Measurements from ENCODE around the gene CABLES2.
A peak's percentile ranks its signal among the peaks of the same experiment; 100 is the strongest.

Gene CABLES2

DNA sequence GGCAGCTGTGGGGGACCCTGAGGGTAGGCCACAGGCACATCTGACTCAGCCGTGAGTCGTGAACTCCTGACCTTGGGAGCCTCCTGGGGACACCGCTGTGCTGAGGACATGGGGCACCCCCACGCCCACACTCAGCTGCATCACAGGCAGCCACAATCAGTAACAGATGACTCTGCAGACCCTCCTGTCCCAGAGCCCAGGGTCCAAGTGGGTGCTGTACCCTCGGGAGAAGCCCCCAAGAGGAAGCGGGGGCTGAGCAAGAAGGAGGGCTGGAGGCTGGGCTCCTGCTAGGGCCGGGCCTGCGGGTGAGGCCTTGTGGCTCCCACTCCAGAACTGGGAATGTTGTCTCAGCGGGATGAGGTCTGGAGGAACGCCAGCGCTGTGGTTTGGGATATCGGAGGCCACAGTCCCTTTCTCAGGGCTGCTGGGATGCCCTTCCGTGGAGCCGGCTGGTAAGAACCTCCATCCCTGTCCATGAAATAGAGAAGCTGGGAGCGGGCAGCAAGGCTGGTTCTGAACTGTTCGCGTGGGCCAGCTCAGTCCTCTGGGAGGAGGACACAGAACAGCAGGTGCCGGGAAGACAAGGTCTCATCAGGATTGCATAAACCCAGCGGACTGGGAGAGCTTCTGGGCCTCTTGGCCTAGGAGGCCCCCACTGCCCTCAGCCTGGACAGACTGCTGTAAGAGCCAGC, 36.8 kb downstream of the CABLES2 start:
- Histone ChIP-seq H3K4me1 (ENCODE audit: insufficient read depth, low read length) (peaks cover 71% of the 10 kb centered on the region), H3K9ac (ENCODE audit: low read length) (peak overlapping the region; percentile 57), H3K36me3 (ENCODE audit: insufficient read depth, low read length) (no peaks in the 10 kb centered on the region), H3K9me3 (ENCODE audit: low read length) (no peaks in the 10 kb centered on the region), H3K27me3 (ENCODE audit: control insufficient read depth in 1 of 2, insufficient read depth in 2 of 2, low read length in 2 of 2) (peaks cover 0 to 8% of the 10 kb centered on the region in 2 donors), H3K4me3 (ENCODE audit: low read depth in 1 of 2, low read length in 2 of 2) (no peak overlapping the region), H3K27ac (ENCODE audit: low read depth, low read length) (peak overlapping the region; percentile 90)

DNA sequence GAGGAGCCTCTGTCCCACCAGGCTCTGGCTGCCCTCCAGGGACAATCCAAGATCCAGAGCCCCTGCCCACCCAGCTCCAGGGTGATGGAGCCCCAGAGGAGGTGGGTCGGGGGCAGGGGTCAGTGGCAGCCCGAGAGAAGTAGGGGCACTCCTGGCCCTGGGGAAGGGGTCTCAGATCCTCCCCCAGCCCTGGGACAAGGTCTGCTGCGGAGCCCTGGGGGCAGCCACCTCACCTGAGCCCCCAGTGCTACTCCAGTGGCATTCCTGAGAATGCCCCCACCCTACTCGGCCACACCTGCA, 37.3 kb downstream of the CABLES2 start:
- Histone ChIP-seq H3K27ac (ENCODE audit: low read depth, low read length) (peak overlapping the region; percentile 90), H3K36me3 (ENCODE audit: insufficient read depth, low read length) (no peaks in the 10 kb centered on the region), H3K4me3 (ENCODE audit: low read depth in 1 of 2, low read length in 2 of 2) (no peak overlapping the region), H3K27me3 (ENCODE audit: control insufficient read depth in 1 of 2, insufficient read depth in 2 of 2, low read length in 2 of 2) (peaks cover 0 to 8% of the 10 kb centered on the region in 2 donors), H3K4me1 (ENCODE audit: insufficient read depth, low read length) (peaks cover 66% of the 10 kb centered on the region), H3K9ac (ENCODE audit: low read length) (peak overlapping the region; percentile 57), H3K9me3 (ENCODE audit: low read length) (no peaks in the 10 kb centered on the region)

GRCh38 chr20:62368976-62369814, 37.9 kb downstream of the CABLES2 start:
- Histone ChIP-seq H3K4me1 (ENCODE audit: insufficient read depth, low read length) (peaks cover 65% of the 10 kb centered on the region), H3K27ac (ENCODE audit: low read depth, low read length) (peak overlapping the region; percentile 90), H3K36me3 (ENCODE audit: insufficient read depth, low read length) (no peaks in the 10 kb centered on the region), H3K4me3 (ENCODE audit: low read depth in 1 of 2, low read length in 2 of 2) (peak overlapping the region in 1 of 2 donors; percentile 55), H3K9me3 (ENCODE audit: low read length) (no peaks in the 10 kb centered on the region), H3K9ac (ENCODE audit: low read length) (peak overlapping the region; percentile 57), H3K27me3 (ENCODE audit: control insufficient read depth in 1 of 2, insufficient read depth in 2 of 2, low read length in 2 of 2) (peaks cover 0 to 8% of the 10 kb centered on the region in 2 donors)

GRCh38 chr20:62368392-62368975, 38.6 kb downstream of the CABLES2 start:
- H3K4me3 ChIP-seq (ENCODE audit: low read depth in 1 of 2, low read length in 2 of 2) = peak overlapping the region in 1 of 2 donors; percentile 55
- peak overlapping the region; percentile 90 for H3K27ac ChIP-seq (ENCODE audit: low read depth, low read length)
- H3K4me1 ChIP-seq (ENCODE audit: insufficient read depth, low read length) = peaks cover 68% of the 10 kb centered on the region
- H3K27me3 ChIP-seq (ENCODE audit: control insufficient read depth in 1 of 2, insufficient read depth in 2 of 2, low read length in 2 of 2) = peaks cover 0 to 8% of the 10 kb centered on the region in 2 donors
- H3K36me3 ChIP-seq (ENCODE audit: insufficient read depth, low read length) = no peaks in the 10 kb centered on the region
- H3K9me3 ChIP-seq (ENCODE audit: low read length) = no peaks in the 10 kb centered on the region
- peak overlapping the region; percentile 57 for H3K9ac ChIP-seq (ENCODE audit: low read length)

- H3K4me3 ChIP-seq (ENCODE audit: low read depth in 1 of 2, low read length in 2 of 2) = peak overlapping the region; percentile 25 to 55
- peak overlapping the region; percentile 90 for H3K27ac ChIP-seq (ENCODE audit: low read depth, low read length)
- H3K9me3 ChIP-seq (ENCODE audit: low read length) = no peaks in the 10 kb centered on the region
- H3K9ac ChIP-seq (ENCODE audit: low read length) = peak overlapping the region; percentile 57
- H3K36me3 ChIP-seq (ENCODE audit: insufficient read depth, low read length) = no peaks in the 10 kb centered on the region
- peaks cover 68% of the 10 kb centered on the region for H3K4me1 ChIP-seq (ENCODE audit: insufficient read depth, low read length)
- H3K27me3 ChIP-seq (ENCODE audit: control insufficient read depth in 1 of 2, insufficient read depth in 2 of 2, low read length in 2 of 2) = peaks cover 0 to 8% of the 10 kb centered on the region in 2 donors
These were observed 39.3 kb downstream of the CABLES2 start for GRCh38 chr20:62367633-62368391.

DNA sequence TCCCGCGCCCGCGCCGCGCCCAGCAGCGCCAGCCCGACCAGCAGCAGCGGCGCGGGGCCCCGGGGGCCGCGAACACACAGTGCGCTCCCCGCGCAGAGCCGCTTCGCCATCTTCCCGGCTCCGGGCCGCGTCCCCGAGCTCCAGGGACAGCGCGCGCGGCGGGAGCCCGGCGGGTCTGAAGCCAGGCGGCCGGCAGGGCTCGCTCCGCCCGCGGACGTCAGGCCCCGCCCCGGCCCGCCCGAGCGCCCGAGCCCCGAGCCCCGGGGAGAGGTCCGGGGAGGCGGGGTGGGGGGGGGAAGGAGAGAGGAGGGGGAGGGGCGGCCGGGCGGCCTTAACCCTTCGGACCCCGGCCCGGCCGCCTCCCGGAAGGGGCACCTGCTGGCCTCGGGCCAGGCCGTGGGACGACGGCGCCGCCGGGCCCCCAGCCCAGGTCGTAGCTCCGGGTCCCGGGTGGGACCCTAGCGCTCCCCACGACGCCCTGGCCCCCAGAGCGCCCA, 39.9 kb downstream of the CABLES2 start, which contains the start of gene LAMA5:
Gene LAMA5, minus strand, starts transcription at position 177 of the 497 bp plus-strand sequence. Its CDS starts 67 bp downstream, at position 110.
- H3K4me3 ChIP-seq (ENCODE audit: low read depth in 1 of 2, low read length in 2 of 2) = peak within 1 kb of the TSS; percentile 73 to 92
- H3K4me1 ChIP-seq (ENCODE audit: insufficient read depth, low read length) = peaks cover 70% of the 10 kb centered on the region
- no peaks in the 10 kb centered on the region for H3K9me3 ChIP-seq (ENCODE audit: low read length)
- no peaks in the 10 kb centered on the region for H3K36me3 ChIP-seq (ENCODE audit: insufficient read depth, low read length)
- H3K27ac ChIP-seq (ENCODE audit: low read depth, low read length) = peak within 1 kb of the TSS; percentile 96
- peaks cover 0 to 8% of the 10 kb centered on the region in 2 donors for H3K27me3 ChIP-seq (ENCODE audit: control insufficient read depth in 1 of 2, insufficient read depth in 2 of 2, low read length in 2 of 2)
- H3K9ac ChIP-seq (ENCODE audit: low read length) = peak within 1 kb of the TSS; percentile 84

DNA sequence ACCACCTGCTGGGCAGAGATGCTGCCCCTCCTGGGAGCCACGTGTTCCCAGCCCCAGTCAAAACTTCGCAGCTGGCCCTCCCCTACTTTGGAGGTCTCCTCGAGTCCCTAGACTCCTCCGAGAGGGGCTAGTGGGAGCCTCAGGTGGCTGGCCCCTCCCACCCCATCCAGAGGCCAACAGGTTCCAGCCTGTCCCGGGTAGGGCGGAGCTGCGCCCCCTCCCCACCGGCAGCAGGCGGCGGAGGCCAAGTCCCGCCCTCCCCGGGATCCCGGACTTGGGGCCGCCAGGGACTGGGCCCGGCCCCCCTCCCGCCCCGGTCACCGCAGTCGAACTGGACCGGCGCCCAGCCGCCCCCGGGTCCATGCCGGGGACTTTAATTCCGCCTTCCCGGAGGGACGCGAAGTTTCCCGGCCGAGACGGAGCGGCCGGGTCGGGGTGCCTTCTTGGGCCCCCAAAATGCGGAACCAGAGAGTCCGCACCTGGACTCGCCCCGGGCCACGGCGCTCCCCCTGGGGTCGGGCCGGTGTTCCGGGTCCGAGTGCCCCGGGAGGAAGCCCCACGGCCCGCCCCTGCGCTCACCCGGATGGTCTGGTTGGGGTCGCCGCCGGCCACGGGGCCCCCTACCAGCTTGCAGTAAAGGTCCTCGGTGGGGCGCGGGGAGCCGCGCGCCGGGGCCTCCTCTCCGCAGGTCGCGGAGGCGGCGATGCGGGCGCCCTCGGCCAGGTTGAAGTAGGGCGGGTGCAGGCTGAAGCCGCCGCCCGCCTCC, 40.5 kb downstream of the CABLES2 start:
- H3K4me3 ChIP-seq (ENCODE audit: low read depth in 1 of 2, low read length in 2 of 2) = peak overlapping the region; percentile 73 to 92
- H3K36me3 ChIP-seq (ENCODE audit: insufficient read depth, low read length) = no peaks in the 10 kb centered on the region
- peak overlapping the region; percentile 96 for H3K27ac ChIP-seq (ENCODE audit: low read depth, low read length)
- peaks cover 0 to 8% of the 10 kb centered on the region in 2 donors for H3K27me3 ChIP-seq (ENCODE audit: control insufficient read depth in 1 of 2, insufficient read depth in 2 of 2, low read length in 2 of 2)
- H3K4me1 ChIP-seq (ENCODE audit: insufficient read depth, low read length) = peaks cover 69% of the 10 kb centered on the region
- H3K9me3 ChIP-seq (ENCODE audit: low read length) = no peaks in the 10 kb centered on the region
- peak overlapping the region; percentile 84 for H3K9ac ChIP-seq (ENCODE audit: low read length)

- no peaks in the 10 kb centered on the region for H3K36me3 ChIP-seq (ENCODE audit: insufficient read depth, low read length)
These were observed 41.2 kb downstream of the CABLES2 start for GRCh38 chr20:62365814-62366369.

DNA sequence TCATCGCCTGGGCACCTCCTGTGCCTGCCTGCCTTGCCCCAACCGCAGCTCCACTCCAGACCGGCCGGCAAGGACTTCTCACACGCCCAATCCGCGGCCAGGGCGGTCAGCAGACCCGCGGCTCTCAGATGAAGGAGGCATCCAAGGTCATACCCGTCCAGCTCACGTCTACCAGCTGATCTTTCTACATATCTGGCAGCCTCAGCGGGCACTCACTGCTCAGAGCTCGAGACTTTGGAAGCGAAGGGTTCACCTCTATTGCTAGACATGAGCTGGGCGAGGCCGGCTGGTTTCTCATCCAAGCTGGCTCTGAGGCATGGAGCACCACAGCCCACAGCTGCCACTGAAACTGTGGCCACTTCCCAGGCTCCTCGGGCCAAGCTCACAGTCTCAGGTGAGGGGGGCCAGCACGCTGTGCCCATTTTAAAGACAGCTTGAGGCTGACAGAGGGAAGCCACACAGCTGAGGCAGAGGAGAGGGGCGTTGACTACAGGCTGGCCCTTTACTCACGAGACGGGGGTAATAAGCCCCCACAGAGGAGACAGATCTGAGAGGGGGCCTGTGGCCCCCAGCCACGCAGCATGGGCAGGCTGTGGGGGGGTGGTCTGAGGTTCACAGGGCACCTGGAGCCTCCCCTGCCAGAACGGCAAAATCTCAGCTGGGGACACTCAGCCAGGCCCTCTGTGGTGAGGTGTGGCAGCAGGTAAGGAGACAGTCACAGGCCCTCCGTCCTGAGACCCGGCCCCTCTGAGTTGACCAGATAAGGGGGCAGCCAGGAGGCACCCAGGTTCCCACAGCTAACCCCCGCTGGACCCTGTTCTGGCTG, 42.0 kb downstream of the CABLES2 start:
- Histone ChIP-seq H3K4me3 (ENCODE audit: low read depth in 1 of 2, low read length in 2 of 2) (peak overlapping the region; percentile 20 to 92), H3K9ac (ENCODE audit: low read length) (peak overlapping the region; percentile 87)

More at GRCh38 chr20:62365814-62366369, 41.2 kb downstream of the CABLES2 start:
- Histone ChIP-seq H3K9ac (ENCODE audit: low read length) (peak overlapping the region; percentile 87), H3K4me3 (ENCODE audit: low read depth in 1 of 2, low read length in 2 of 2) (peak overlapping the region; percentile 73 to 92), H3K4me1 (ENCODE audit: insufficient read depth, low read length) (peaks cover 69% of the 10 kb centered on the region), H3K27ac (ENCODE audit: low read depth, low read length) (peak overlapping the region; percentile 96), H3K27me3 (ENCODE audit: control insufficient read depth in 1 of 2, insufficient read depth in 2 of 2, low read length in 2 of 2) (peaks cover 0 to 8% of the 10 kb centered on the region in 2 donors), H3K9me3 (ENCODE audit: low read length) (no peaks in the 10 kb centered on the region)

More for the DNA sequence above, 42.0 kb downstream of the CABLES2 start:
- Histone ChIP-seq H3K27me3 (ENCODE audit: control insufficient read depth in 1 of 2, insufficient read depth in 2 of 2, low read length in 2 of 2) (peaks cover 0 to 6% of the 10 kb centered on the region in 2 donors), H3K4me1 (ENCODE audit: insufficient read depth, low read length) (peaks cover 65% of the 10 kb centered on the region), H3K36me3 (ENCODE audit: insufficient read depth, low read length) (no peaks in the 10 kb centered on the region), H3K27ac (ENCODE audit: low read depth, low read length) (peak overlapping the region; percentile 96), H3K9me3 (ENCODE audit: low read length) (no peaks in the 10 kb centered on the region)
